Right forelimb (tissue), 1 donor: ENCODE measurements around the gene DLGAP1.
A peak's percentile ranks its signal among the peaks of the same experiment; 100 is the strongest.
"Not testable (repeated sequence)": the region's sequence is repeated elsewhere in the genome, so short reads cannot be mapped to it uniquely, and the experiment has no call there.

Experiments used
- DNase-seq: peaks from one replicate; pipeline ENCODE4 v3.0.0-alpha.2; 2018

Gene DLGAP1

DNA sequence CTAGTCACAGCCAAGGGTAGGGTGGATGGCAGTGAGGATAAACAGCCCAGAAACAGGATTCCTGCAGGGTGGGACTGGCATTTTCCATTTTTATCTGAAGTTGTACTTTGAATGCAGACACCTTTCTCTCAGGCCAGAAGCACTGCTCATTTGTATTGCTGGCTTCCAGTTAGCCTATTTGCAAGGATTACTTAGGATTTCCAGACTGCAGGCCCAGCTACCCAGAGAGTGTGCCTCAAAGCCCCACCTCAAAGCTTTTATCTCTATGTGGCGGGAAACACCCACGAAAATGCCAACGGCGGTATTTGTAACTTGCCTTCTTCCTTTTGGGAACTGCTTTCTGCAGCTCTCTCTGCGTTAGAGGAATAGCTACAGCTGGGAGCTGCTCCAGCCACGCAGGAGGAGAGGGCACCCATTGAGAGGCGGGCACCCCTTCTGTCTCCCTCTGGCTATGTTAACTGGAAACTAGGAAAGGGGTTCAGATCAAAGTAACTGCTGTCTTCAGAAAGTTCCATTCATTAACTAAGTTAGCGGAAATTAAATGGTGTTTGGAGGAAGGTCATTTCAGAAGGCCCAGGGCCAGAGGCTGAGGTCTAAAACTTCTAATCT lies 860.2 kb downstream of the DLGAP1 start:
- no peak for DNase-seq

DNA sequence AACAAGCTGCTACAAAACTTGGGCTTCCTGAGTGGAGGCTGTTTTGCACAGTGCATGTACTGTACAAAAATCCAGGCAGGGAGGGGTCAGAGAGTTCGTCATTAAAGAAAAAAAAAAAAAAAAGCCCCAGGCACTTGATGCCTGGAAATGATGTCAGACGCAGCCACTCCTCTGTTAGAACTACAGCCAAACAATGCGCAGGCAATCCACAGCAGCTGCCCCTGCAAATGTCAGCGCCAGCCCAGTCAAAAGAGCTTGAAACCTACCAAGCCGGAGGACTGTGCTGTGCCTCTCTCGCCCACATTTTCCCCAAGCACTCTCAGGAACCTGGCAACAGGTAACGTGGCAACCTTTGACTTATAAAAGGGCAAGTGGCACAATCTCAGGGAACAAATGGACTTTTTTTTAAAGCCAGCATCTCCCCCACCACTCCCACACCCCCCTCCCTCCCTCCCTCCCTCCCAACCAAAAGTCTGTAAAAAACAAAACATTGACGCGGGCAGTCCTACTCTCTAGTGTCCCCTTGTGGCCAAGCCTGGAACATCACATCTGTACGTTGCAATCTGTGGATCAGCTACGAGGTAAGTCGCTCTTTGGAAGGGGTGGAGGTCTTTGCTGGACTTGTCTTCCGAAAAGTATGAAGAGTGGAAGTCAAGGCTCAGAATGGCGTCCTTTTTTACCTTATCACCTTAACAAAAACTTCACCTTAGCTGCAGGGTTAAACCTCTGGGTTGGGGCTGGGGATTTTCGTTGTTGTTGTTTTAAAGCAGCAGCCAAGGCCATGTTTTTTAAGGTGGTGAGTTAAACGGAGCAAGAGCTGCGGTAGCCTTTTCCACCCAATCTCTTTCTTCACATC lies 861.0 kb downstream of the DLGAP1 start:
- peak; percentile 95 for DNase-seq

- DNase-seq, result peak; percentile 65
These were observed 861.7 kb downstream of the DLGAP1 start for GRCh38 chr18:3593381-3593903.

GRCh38 chr18:3592864-3593263 lies 862.2 kb downstream of the DLGAP1 start:
- no peak for DNase-seq

DNA sequence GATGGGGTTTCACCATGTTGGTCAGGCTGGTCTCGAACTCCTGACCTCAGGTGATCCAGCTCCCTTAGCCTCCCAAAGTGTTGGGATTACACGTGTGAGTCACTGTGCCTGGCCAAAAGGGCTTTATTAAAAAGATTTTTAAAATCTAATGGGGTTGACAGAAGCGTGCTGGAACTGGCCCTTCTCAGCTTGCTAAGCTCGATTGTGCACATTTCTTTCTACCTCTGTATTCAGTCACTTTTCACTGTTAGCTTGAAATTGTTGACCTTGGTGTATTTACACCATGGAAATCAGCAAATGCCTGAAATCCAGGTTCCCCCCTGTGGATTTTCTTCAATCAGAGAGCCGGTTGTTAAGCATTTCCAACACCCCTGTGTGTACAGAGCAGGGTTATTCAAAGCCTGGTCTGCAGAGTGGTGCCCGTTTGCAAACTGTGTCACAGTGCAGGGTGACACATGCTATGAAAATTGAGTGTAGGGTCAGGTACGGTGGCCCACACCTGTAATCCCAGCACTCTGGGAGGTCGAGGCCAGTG lies 864.9 kb downstream of the DLGAP1 start:
- no peak for DNase-seq

GRCh38 chr18:3585656-3586509 lies 869.2 kb downstream of the DLGAP1 start:
- DNase-seq, result peak; percentile 71

GRCh38 chr18:3584897-3585460 lies 870.1 kb downstream of the DLGAP1 start:
- no peak for DNase-seq

DNA sequence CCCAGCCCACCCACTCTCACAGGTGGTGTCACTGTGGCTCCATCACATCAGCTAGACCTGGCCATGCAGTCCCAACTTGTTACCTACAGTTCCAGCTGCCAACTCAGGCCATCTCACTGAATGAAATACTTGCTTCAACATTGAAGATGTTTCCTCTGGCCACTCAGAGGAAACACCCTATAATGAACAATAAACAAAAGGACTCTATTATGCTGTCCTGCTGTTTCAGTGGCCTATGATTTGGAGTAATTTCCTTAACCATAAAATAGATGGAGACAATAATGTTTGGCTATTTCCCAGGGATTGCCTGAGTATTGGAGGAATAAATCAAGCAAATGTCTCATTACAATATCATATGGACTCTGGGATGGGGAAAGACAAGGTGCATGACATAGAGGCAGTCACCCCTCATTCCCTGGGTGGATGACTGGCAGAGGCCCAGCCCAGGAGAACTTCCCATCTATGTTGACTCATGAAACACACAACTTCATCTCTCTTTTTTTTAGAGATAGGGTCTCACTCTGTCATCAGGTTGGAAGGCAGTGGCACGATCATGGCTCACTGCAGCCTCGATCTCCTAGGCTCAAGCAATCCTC lies 870.7 kb downstream of the DLGAP1 start:
- DNase-seq, result no peak

- no peak for DNase-seq
These were observed 871.2 kb downstream of the DLGAP1 start for GRCh38 chr18:3583873-3584247.

DNA sequence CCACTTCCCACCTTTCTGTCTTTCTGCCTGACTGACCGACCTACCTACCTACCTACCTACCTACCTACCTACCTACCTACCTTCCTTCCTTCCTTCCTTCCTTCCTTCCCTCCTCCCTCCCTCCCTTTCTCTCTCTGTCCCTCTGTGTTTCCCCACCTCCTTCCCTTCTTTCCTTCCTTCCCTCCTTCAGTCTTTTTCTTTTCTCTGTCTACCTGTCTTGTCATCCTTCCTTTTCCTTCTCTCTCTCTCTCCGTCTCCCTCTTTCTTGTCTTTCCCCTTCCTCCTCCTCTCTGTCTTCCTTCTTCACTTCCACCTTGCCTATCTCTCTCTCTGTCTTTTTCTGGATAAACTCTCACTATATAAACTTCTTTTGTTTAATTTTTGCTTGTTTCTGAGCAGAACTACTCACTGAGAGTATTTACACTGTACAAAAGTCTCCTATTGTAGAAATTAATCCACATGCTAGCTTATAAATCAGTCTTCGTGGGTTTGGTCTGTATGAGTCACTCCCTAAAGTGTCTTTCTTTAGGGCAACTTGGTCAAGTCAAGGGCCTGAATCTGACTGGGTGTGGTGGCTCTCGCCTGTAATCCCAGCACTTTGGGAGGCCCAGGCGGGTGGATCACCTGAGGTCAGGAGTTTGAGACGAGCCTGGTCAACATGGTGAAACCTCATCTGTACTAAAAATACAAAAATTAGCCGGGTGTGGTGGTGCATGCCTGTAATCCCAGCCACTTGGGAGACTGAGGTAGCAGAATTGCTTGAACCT lies 871.8 kb downstream of the DLGAP1 start:
- not testable (repeated sequence) for DNase-seq

DNA sequence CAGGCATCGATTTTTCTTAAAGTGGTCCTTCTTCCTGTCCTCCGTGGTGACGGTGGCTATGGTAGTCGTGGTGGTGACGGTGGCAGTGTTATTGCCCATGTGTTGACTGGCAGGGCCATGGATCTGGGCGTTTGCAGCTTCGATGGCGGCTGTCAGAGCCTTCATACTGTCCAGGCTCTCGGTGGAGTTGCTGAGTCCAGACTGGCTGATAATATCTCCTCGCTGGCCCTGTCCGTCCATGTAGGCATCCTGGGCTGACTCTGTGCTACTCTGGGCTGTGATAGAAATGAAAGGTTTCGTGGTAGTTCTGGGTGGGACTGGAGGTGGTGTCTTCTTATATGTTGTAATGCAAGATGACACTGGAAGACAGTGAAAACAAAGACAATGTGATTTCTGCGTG lies 873.2 kb downstream of the DLGAP1 start:
- DNase-seq, result no peak

GRCh38 chr18:3580523-3581025 lies 874.5 kb downstream of the DLGAP1 start:
- not testable (repeated sequence) for DNase-seq

GRCh38 chr18:3579701-3580100 lies 875.4 kb downstream of the DLGAP1 start:
- no peak for DNase-seq

DNA sequence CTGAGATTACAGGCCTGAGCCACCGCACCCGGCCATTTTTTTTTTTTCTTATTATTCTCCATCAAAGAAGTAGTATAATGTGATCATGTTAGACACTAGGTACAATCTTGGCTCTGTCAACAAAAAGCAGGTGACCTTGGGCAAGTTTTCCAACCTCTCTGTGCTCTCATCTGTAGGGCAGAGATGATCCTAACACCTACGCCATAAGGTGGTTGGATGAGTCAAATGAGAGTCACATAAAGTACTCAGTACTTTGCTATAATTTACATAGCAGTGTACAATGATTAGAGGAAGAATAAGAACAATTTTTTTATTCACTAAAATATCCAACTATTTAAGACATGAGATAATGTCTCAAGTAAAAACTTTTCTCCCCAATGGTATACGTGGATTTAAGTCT lies 876.5 kb downstream of the DLGAP1 start:
- no peak for DNase-seq

- DNase-seq, result no peak
These were observed 877.7 kb downstream of the DLGAP1 start for GRCh38 chr18:3577281-3577855.

DNA sequence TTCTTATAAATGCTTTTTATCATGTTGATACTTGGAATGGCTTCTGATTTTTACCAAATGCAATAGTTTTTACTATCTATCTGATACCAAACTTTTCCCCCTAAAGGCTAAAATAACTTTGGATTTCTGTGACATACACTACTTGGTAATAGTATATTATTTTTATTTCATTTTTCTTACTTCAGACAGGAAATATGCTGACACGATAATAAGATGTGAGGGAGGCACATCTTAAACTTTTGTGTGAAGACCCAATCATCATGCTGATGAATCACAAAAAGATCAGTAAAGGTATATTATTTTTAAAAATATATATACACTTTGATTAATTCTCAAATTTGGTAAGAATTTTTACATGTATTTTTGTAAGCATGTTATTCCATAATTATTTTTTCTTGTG lies 882.3 kb downstream of the DLGAP1 start:
- DNase-seq, result no peak

DNA sequence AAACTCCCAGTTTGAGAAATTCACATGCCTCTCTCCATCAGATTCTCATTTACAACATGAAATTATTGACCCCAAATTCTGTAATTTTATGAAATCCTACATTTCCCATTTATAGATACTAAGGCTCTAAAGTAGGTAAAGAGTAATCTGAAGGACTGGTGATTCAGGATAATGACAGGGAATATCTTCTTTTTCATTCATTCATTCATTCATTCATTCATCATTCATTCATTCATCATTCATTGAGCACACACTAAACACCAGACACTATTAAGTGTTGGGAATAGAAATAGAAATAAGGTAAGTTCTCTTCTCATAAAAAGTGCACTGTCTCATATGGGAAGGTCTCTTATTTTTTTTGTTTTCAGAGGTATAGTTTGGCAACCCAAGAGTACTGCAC lies 888.3 kb downstream of the DLGAP1 start:
- no peak for DNase-seq

GRCh38 chr18:3560755-3561154 lies 894.4 kb downstream of the DLGAP1 start:
- DNase-seq, result no peak

GRCh38 chr18:3554811-3555427 lies 900.2 kb downstream of the DLGAP1 start:
- DNase-seq, result no peak

DNA sequence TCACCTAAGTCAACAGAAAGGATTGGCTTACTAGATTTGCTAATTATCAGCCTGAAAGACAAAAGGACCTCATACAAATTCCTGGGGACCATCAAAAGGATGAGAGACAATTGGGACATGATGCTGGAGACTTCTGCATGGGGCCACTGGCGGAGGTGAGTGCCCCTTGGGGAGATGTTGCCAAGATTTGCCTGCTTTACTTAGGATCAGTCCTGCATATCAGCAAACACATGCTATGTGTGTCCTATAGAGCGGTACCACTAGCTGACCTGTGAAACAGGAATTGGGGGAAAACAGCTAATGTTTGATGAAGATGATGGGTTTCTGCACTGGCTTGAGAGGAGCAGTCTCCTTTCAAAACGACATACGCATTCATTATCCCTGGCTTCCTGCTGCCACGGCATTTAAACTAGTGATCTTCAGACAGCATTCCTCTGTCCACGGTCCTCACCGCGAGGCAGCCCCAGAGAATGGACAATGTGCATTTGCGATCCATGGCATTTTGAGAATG lies 901.0 kb downstream of the DLGAP1 start:
- no peak for DNase-seq
